WTC11 (cell line): ENCODE measurements around the gene ILF3. TPM values are rescaled to one million over a fixed set of nuclear protein-coding genes. Genes with fewer than 3 reads are reported as not detected.
A peak's percentile ranks its signal among the peaks of the same experiment; 100 is the strongest.

Experiments used
- ATAC-seq: fragments of 200-7000 bp; cut with Tn5 transposase; 2 replicates; pipeline ENCODE4 v1.10.0; 2021; ENCODE audit warnings: mild to moderate bottlenecking, moderate library complexity
- CTCF ChIA-PET: fragments of 300-600 bp; sonication (Branson Sonifier 250); formaldehyde crosslinking; loops from one replicate; lab custom pipeline; 2021; ENCODE audit warnings: antibody characterized with exemption; lab: Charles Lee
- POLR2A ChIA-PET: fragments of 350-600 bp; sonication (Branson Sonifier 250); formaldehyde crosslinking; loops from one replicate; lab custom pipeline; 2021; ENCODE audit warnings: antibody characterized with exemption; lab: Charles Lee
- DNase-seq: peaks from one replicate; pipeline ENCODE4 v3.0.0; 2021; ENCODE audit warnings: low spot score
- H3K27ac Mint-ChIP-seq: 2 replicates; pipeline ENCODE4 v1.8.0; 2021; ENCODE audit warnings: mixed read lengths
- H3K27me3 Mint-ChIP-seq: 2 replicates; pipeline ENCODE4 v1.8.0; 2021; ENCODE audit warnings: low read depth, mild to moderate bottlenecking, moderate library complexity, mixed read lengths
- H3K36me3 Mint-ChIP-seq: 2 replicates; pipeline ENCODE4 v1.8.0; 2021; ENCODE audit warnings: mixed read lengths
- H3K4me1 Mint-ChIP-seq: 2 replicates; pipeline ENCODE4 v1.8.0; 2022; ENCODE audit warnings: mixed read lengths
- H3K4me3 Mint-ChIP-seq: 2 replicates; pipeline ENCODE4 v1.8.0; 2021; ENCODE audit warnings: mild to moderate bottlenecking, moderate library complexity, mixed read lengths
- H3K9me3 Mint-ChIP-seq: 2 replicates; pipeline ENCODE4 v1.8.0; 2021; ENCODE audit warnings: mixed read lengths
- AR ChIP-seq: fragments of 250-450 bp; sonication (Bioruptor Pico); IDR thresholded peaks from 2 replicates; pipeline ENCODE4 v1.9.0; 2021; ENCODE audit warnings: mild to moderate bottlenecking
- ATF2 ChIP-seq: sonication (generic); formaldehyde crosslinking; IDR thresholded peaks from 2 replicates; pipeline ENCODE4 v1.8.1; 2022; ENCODE audit warnings: low read depth, missing genetic modification reagents, borderline replicate concordance
- CREB1 ChIP-seq: sonication (generic); formaldehyde crosslinking; IDR thresholded peaks from 2 replicates; pipeline ENCODE4 v1.8.0; 2023; ENCODE audit warnings: mild to moderate bottlenecking, missing genetic modification reagents
- ELF4 ChIP-seq: sonication (generic); formaldehyde crosslinking; IDR thresholded peaks from 2 replicates; pipeline ENCODE4 v1.8.1; 2022; ENCODE audit warnings: low read depth, mild to moderate bottlenecking, moderate library complexity, missing genetic modification reagents
- GTF2I ChIP-seq: fragments of 250-450 bp; sonication (Bioruptor Pico); conservative IDR thresholded peaks from 2 replicates; pipeline ENCODE4 v1.4.0; 2021; ENCODE audit warnings: mild to moderate bottlenecking
- IRF1 ChIP-seq: sonication (generic); formaldehyde crosslinking; IDR thresholded peaks from 2 replicates; pipeline ENCODE4 v1.8.0; 2023; ENCODE audit warnings: missing genetic modification reagents
- MXD4 ChIP-seq: fragments of 250-450 bp; sonication (Bioruptor Pico); IDR thresholded peaks from 2 replicates; pipeline ENCODE4 v1.8.0; 2021; ENCODE audit warnings: mild to moderate bottlenecking, moderate library complexity, borderline replicate concordance
- ZNF121 ChIP-seq: sonication (generic); formaldehyde crosslinking; IDR thresholded peaks from 2 replicates; pipeline ENCODE4 v1.8.0; 2023; ENCODE audit warnings: missing genetic modification reagents
- ZNF232 ChIP-seq: sonication (generic); formaldehyde crosslinking; IDR thresholded peaks from 2 replicates; pipeline ENCODE4 v1.8.0; 2022; ENCODE audit warnings: mild to moderate bottlenecking, missing genetic modification reagents
- ZNF281 ChIP-seq: sonication (generic); formaldehyde crosslinking; IDR thresholded peaks from 2 replicates; pipeline ENCODE4 v1.8.0; 2023; ENCODE audit warnings: mild to moderate bottlenecking, missing genetic modification reagents
- ZNF512 ChIP-seq: sonication (generic); formaldehyde crosslinking; IDR thresholded peaks from 2 replicates; pipeline ENCODE4 v1.8.1; 2022; ENCODE audit warnings: missing genetic modification reagents, borderline replicate concordance
- total RNA-seq: library from RNA; stranded (reverse); gene quantifications from 3 replicates; pipeline ENCODE4 v1.2.3, GENCODE V29; 2021
- TF ChIP-seq, protein P1 (sequence below): sonication (generic); formaldehyde crosslinking; conservative IDR thresholded peaks from 2 replicates; pipeline ENCODE4 v1.8.1; 2022; ENCODE audit warnings: mild to moderate bottlenecking, missing genetic modification reagents

ILF3 gene
- total RNA-seq, 1 experiment from 2014 or later: 659 TPM

- TF ChIP-seq ELF4 (CRISPR knock-in tag): no peak
- TF ChIP-seq, protein P1, sequence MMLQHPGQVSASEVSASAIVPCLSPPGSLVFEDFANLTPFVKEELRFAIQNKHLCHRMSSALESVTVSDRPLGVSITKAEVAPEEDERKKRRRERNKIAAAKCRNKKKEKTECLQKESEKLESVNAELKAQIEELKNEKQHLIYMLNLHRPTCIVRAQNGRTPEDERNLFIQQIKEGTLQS (CRISPR knock-in tag): no peak
Observed at GRCh38 chr19:10713317-10713716, 59.2 kb downstream of the ILF3 start (continued).

- no peak for ATAC-seq
- peak overlapping the region; percentile 66 for H3K4me3 Mint-ChIP-seq
- CTCF ChIA-PET: interaction anchor here (0.6 to 4.6 kb wide), 50 partner anchors 10 to 364 kb away, joined by 3 to 107 read pairs (median 6); partner anchors contain the start of genes CARM1, KRI1, QTRT1 and TMED1
- peak overlapping the region; percentile 90 for H3K27ac Mint-ChIP-seq
- H3K9me3 Mint-ChIP-seq: no peaks in the 10 kb centered on the region
- DNase-seq: no peak
- peaks cover 7% of the 10 kb centered on the region for H3K36me3 Mint-ChIP-seq
- no peaks in the 10 kb centered on the region for H3K27me3 Mint-ChIP-seq
- TF ChIP-seq CREB1 (no peak), MXD4 (CRISPR knock-in tag) (no peak), IRF1 (CRISPR knock-in tag) (no peak), ZNF232 (CRISPR knock-in tag) (peak; percentile 59; the same call in 1 of the 2 replicates), ZNF121 (CRISPR knock-in tag) (no peak), GTF2I (CRISPR knock-in tag) (no peak), ZNF512 (CRISPR knock-in tag) (peak; percentile 99), AR (CRISPR knock-in tag) (no peak), ATF2 (CRISPR knock-in tag) (no peak), ZNF281 (no peak)
- TF ChIP-seq, all 79 proteins: peak for 2
- H3K4me1 Mint-ChIP-seq: peaks cover 15% of the 10 kb centered on the region
- POLR2A ChIA-PET: interaction anchor here (0.8 to 1.9 kb wide), 4 partner anchors 15 to 147 kb away, joined by 3 to 9 read pairs (median 5); partner anchors contain the start of genes QTRT1 and TMED1
Observed at GRCh38 chr19:10717054-10717355, 62.9 kb downstream of the ILF3 start.
